HepG2 (cell line): ENCODE data around the gene APOBEC3B.

Experiments
- CTCF ChIP-seq: sonication (generic); formaldehyde crosslinking; IDR thresholded peaks from 2 replicates; pipeline ENCODE4 v1.5.0; 2020; ENCODE audit warnings: mild to moderate bottlenecking, missing genetic modification reagents, moderate library complexity
- HCFC1 ChIP-seq: fragments of 150-350 bp; IDR thresholded peaks from 2 replicates; pipeline ENCODE4 v1.6.1; 2014; ENCODE audit warnings: low read depth, low read length
- MAFK ChIP-seq, 2 experiments: IDR thresholded peaks in 1 of 2; conservative IDR thresholded peaks in 1 of 2; 2 replicates each; pipeline ENCODE4 v1.6.1; 2011; ENCODE audit warnings: improper control_type of control experiment in 2 of 2, low read length in 2 of 2
- NPAS2 ChIP-seq: sonication (generic); formaldehyde crosslinking; IDR thresholded peaks from 2 replicates; pipeline ENCODE4 v1.8.0; 2022; ENCODE audit warnings: mild to moderate bottlenecking, missing genetic modification reagents, borderline replicate concordance
- ZBTB20 ChIP-seq: sonication (generic); formaldehyde crosslinking; IDR thresholded peaks from 2 replicates; pipeline ENCODE4 v1.8.1; 2023; ENCODE audit warnings: missing genetic modification reagents, low read depth, mild to moderate bottlenecking, borderline replicate concordance
- ZNF282 ChIP-seq: fragments of 450-650 bp; IDR thresholded peaks from 2 replicates; pipeline ENCODE4 v1.6.1; 2018; ENCODE audit not compliant: partially characterized antibody
- ZNF3 ChIP-seq: IDR thresholded peaks from 2 replicates; pipeline ENCODE4 v1.7.0; 2017; ENCODE audit warnings: inconsistent platforms
- ZNF547 ChIP-seq: sonication (generic); formaldehyde crosslinking; IDR thresholded peaks from 2 replicates; pipeline ENCODE4 v1.5.1; 2020; ENCODE audit warnings: mild to moderate bottlenecking, missing genetic modification reagents

- no peak for TF ChIP-seq CTCF (CRISPR knock-in tag)
- no peak for TF ChIP-seq ZNF547 (CRISPR knock-in tag)
- no peak for TF ChIP-seq ZBTB20 (CRISPR knock-in tag)
- no peak for TF ChIP-seq ZNF282
- TF ChIP-seq ZNF3 (CRISPR knock-in tag): no peak
- TF ChIP-seq HCFC1: no peak
- TF ChIP-seq NPAS2: no peak
- TF ChIP-seq MAFK (conservative IDR thresholded peaks at IDR 0.05 in 1 of 2, IDR thresholded peaks at IDR 0.05 in 1 of 2; ENCODE audit: low read length in 2 of 2): no peak
These were observed 11.6 kb upstream of the APOBEC3B start for GRCh38 chr22:38970551-38970950.
